HG03060 (cell line): ENCODE results near the gene NOC4L.
"Not testable (repeated sequence)": the region's sequence is repeated elsewhere in the genome, so short reads cannot be mapped to it uniquely, and the experiment has no call there.

Source experiments
- ATAC-seq: cut with Tn5 transposase; IDR thresholded peaks from one replicate; pipeline ENCODE4 v1.9.1; 2021; ENCODE audit warnings: low read depth, moderate number of reproducible peaks; ENCODE audit not compliant: unreplicated experiment

NOC4L gene

DNA sequence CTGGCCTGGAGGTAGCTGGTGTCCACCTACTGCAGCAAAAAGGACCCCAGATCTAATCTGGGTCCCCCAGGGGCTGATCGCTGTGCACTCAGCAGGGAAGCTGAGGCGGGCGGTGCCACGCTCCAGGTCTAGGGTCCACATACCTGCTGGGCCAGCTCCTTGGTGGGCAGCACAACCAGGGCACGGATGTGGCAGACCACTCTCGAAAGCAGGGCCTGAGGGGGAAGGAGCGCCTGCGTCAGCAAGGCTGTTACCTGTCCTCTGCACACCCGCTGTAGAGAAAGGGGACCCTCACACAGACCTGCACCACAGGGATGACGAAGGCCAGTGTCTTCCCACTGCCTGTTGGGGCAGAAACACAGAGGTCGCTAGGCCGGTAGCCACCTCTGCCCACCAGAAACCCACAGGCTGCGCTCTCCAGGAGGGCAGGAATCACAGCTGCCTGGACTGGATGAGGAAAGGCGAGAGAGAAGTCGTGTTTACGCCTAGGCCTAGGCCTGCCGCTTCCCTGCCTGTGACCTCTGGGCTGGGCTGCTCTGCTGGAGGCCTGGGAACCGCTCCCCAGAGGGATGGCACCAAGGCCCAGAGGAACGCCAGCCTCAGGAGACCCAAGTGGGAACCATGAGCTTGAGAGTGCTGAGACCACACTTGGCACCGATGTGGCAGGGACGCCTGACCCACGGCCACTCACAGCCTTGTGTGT lies 2.1 kb upstream of the NOC4L start:
- no peak for ATAC-seq

DNA sequence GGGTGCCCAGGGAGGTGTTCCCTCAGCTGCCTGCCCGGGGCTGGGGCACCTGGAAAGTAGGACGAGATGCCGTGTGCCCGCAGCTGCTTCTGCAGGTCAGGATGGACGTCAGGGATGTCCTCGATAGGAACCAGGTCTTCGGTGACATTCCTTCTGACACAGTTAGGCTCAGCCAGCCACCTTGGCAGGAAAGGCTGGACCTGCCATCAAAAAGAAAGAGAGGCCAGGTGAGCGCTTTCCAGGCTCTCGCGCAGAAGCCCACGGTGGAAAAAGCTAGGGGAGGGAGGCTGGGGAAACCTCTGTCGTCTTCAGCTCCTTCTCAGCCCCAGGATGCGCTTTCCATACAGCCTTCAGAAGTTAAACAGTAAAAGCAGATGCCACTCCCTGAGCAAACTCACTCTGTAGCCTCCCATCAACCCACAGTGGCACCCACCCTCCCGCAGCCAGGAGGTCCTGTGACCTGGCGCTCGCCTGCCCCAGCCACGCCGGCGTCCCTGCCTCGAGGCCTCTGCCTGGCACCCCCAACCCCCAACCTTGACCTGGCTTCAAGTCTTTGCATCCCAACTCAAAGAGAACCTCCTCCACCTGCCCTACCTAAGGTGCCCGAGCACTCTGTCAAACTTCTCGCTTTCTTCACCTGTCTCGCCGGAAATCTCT lies 1.4 kb upstream of the NOC4L start:
- ATAC-seq: no peak

DNA sequence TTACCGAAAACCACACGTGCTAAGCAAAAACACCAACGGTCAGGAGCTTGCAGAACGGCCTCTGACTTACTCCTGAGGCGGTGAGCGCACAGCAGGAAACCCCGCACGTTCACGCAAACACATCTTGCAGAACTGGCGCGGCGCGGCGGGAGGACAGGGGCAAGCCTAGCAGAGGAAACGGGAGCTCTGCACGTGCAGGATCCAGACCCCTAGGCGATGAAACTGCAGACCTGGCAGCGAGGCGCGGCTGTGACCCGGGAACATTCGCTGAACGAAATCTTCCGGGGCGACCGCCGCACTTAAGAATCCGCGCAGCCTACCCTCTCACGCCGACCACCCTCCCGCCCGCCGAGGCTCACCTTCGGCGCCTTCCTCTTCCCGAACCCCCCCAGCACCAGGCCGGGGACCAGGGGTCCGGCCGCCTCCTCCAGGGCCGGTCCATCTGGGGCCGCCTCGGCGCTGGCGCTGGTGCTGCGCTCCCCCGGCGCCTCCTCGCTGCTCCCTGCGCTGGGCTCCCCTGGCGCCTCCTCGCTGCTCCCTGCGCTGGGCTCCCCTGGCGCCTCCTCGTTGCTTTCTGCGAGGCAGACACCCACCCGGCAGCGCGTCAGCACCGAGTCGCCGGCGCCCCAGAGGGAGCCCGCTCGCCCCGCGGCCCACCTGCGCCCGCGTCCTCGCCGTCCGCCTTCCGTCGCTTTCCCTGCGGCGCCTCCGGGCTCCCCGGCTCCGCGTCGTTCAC lies 753 bp upstream of the NOC4L start:
- no peak for ATAC-seq

GRCh38 chr12:132144810-132145168 lies 532 bp downstream of the NOC4L start:
- no peak for ATAC-seq

- no peak for ATAC-seq
These were observed 1.1 kb downstream of the NOC4L start for GRCh38 chr12:132145334-132145733.

- ATAC-seq: no peak
These were observed 1.8 kb downstream of the NOC4L start for GRCh38 chr12:132146098-132146497.

DNA sequence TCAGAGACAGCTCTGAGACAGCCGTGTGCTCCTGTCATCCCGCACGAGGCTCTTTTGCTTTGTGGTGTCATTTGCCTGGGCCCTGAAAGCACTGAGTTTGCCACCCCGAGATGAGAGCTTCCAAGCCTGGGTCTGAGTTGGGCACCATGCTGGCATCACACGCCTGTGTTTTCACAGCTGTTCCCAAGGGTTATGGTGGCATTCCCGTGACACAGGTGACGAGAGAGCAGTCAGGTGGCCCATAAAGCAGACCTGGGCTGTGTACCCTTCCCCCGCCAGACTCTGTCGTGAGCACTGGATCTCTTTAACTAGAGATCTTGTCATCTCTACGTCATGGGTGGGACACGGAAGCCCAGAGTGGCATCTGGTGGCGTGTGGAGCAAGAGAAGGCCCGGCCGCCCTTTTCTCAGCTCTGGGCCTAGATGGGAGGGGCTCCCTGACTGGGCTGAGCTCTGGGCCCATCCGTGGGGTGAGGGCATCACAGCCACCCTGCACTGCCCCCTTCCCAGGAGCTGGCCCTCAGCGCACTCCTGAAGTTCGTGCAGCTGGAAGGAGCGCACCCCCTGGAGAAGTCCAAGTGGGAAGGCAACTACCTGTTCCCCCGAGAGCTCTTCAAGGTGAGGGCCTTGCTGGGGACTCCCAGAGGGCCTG lies 2.6 kb downstream of the NOC4L start:
- no peak for ATAC-seq

DNA sequence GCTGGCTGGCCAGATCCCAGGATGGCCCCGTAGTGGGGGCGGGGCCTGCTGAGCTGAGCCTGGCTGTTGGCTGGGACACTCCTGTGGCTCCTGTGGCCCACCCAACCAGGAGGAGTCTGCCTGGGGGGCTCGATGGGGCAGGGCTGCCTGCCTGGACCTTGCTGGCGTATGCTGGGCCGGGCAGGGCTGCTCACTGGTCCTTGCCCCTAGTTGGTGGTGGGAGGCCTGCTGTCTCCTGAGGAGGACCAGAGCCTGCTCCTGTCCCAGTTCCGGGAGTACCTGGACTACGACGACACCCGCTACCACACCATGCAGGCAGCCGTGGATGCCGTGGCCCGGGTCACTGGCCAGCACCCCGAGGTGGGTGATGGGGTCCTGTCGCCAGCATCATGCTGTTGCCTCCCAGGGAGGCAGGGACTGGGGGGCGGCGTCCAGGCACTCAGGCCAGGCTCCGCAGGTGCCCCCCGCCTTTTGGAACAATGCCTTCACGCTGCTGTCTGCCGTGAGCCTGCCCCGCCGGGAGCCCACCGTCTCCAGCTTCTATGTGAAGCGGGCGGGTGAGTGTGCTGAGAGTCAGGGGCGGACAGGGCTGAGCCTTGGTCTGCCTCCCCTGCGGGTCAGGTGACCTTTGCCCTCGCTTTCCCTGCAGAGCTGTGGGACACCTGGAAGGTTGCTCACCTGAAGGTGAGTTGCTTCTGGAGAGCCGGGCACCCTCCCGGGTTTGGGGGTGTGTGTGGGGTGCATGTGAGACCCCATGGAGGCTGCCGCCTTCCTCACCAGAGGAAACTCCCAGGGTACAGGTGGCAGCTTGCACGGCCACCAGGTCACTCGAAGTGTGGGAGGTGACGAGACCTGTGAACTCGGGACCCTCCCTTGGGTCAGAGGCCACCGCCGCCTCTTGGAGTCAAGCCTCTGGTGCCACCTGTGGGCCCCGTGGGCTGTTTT lies 3.4 kb downstream of the NOC4L start:
- ATAC-seq: no peak

DNA sequence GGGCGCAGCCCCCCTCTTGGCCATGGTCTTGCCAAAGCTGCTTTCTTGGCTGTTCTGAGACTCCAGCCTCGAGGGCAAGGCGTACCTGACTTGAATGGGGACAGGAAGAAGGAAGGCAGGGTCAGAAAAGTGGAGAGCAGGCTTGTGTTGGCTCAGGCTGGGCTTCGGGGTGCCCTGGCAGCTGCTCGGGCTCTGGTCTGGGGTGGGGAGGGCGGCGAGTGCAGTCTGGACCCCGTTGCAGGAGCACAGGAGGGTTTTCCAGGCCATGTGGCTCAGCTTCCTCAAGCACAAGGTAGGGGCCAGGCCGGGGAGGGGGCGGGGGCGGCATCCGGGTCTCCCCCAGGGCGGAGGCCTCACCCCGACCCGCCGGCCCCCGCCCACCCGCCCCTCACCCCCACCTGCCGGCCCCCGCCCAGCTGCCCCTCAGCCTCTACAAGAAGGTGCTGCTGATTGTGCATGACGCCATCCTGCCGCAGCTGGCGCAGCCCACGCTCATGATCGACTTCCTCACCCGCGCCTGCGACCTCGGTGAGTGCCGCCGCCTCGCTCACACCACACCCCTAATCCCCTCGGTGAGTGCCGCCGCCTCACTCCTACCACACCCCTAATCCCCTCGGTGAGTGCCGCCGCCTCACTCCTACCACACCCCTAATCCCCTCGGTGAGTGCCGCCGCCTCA lies 4.2 kb downstream of the NOC4L start:
- no peak for ATAC-seq

GRCh38 chr12:132149526-132149925 lies 5.3 kb downstream of the NOC4L start:
- ATAC-seq: not testable (repeated sequence)

DNA sequence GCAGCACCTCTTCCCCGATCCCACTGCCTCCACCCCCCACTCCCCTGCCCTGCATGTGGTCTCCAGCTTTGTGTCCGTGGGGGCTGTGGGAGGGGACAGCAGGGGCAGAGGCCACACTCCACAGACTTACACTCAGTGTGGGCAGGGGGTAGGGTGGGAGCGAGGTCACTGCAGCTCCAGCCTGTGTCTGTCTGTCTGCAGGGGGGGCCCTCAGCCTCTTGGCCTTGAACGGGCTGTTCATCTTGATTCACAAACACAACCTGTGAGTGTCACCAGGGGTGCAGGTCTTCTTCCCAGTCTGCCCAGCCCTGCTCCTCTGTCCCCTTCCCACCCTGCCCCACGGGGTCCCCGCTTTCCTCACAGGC lies 6.5 kb downstream of the NOC4L start:
- ATAC-seq: no peak

GRCh38 chr12:132151145-132151765 lies 7.0 kb downstream of the NOC4L start:
- no peak for ATAC-seq

DNA sequence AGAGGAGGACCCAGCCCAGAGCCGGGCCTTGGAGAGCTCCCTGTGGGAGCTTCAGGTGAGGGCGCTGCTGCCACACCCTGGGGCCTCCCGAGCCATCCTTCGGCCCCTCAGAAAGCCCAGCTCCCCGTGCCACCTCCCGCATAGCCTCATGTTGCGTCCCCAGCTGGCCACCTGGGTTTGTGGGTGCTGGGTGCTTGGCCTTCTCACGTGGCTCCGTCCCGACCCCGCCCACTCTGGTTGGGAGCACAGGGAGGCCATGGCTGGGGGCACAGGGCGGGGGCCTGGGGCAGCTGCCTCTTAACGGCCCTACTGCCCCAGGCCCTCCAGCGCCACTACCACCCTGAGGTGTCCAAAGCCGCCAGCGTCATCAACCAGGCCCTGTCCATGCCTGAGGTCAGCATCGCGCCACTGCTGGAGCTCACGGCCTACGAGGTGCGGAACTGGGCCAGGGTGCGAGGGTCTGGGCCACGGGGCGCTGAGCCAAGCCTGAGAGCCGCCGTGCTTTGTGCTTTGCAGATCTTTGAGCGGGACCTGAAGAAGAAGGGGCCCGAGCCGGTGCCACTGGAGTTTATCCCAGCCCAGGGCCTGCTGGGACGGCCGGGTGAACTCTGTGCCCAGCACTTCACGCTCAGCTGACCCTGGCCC lies 7.6 kb downstream of the NOC4L start:
- ATAC-seq: no peak

DNA sequence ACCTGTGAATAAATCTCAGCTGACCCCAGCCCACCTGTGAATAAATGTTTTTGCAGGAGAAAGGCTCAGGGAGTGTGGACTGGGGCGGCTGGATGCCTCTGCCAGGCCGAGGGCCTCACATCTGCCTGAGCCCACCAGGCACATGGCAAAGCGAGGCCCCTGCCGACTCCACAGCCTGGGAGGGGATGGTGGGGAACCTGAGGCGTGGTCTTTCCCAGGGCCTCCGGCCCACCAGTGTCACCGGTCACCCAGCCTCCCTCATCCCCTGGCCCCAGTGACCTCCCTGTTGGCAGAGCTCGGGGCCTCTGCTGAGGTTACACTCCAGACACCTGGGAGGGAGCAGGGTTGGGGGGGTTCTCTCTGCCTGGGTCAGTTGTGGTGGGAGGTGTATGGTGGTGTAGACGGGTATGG lies 8.2 kb downstream of the NOC4L start:
- ATAC-seq: no peak

- no peak for ATAC-seq
These were observed 8.7 kb downstream of the NOC4L start for GRCh38 chr12:132152953-132153352.

GRCh38 chr12:132153501-132154340 lies 9.5 kb downstream of the NOC4L start:
- ATAC-seq: no peak

- no peak for ATAC-seq
These were observed 10.1 kb downstream of the NOC4L start for GRCh38 chr12:132154341-132154761.
